Fibroblast of the aortic adventitia (primary cell): ENCODE data around the gene RPS3A. TPM values are rescaled to one million over a fixed set of nuclear protein-coding genes. Genes with fewer than 3 reads are reported as not detected.
A peak's percentile ranks its signal among the peaks of the same experiment; 100 is the strongest.

Source experiments
- DNase-seq: peaks from one replicate; pipeline ENCODE4 v3.0.0-alpha.2; 2010; ENCODE audit warnings: low read depth
- H3K4me3 ChIP-seq: 2 replicates; pipeline ENCODE4 v1.5.1; 2011; ENCODE audit warnings: low read depth, mild to moderate bottlenecking, control low read depth, low read length, moderate library complexity
- CTCF ChIP-seq: IDR thresholded peaks from 2 replicates; pipeline ENCODE4 v1.5.1; 2011; ENCODE audit warnings: mild to moderate bottlenecking, low read length, control low read depth, inconsistent platforms; ENCODE audit not compliant: insufficient read depth
- total RNA-seq: library from RNA; depleted of rRNA; stranded (reverse); fragments of >200 nt; gene quantifications from 2 replicates; pipeline ENCODE4 v1.2.3, GENCODE V29; 2012; ENCODE audit warnings: low replicate concordance

The RPS3A gene
- total RNA-seq, 1 donor = 4,133 TPM

- no peak for DNase-seq
- no peak for TF ChIP-seq CTCF
- H3K4me3 ChIP-seq = peak overlapping the region; percentile 56
Measured at GRCh38 chr4:151098979-151099228, 524 bp upstream of the RPS3A start.

GRCh38 chr4:151099976-151100417, 569 bp downstream of the RPS3A start:
- TF ChIP-seq CTCF = no peak
- peak overlapping the region; percentile 90 for H3K4me3 ChIP-seq
- peak; percentile 58 for DNase-seq

- H3K4me3 ChIP-seq = peak overlapping the region; percentile 90
- TF ChIP-seq CTCF = no peak
- no peak for DNase-seq
Measured at GRCh38 chr4:151100531-151100930, 1.1 kb downstream of the RPS3A start.

GRCh38 chr4:151103758-151104157, 4.3 kb downstream of the RPS3A start:
- TF ChIP-seq CTCF = no peak
- DNase-seq = no peak
- H3K4me3 ChIP-seq = no peak overlapping the region

GRCh38 chr4:151104621-151105020, 5.2 kb downstream of the RPS3A start:
- no peak for DNase-seq
- no peak overlapping the region for H3K4me3 ChIP-seq
- TF ChIP-seq CTCF = no peak

GRCh38 chr4:151105454-151106032, 6.1 kb downstream of the RPS3A start:
- no peak for DNase-seq
- no peak overlapping the region for H3K4me3 ChIP-seq
- TF ChIP-seq CTCF = no peak

GRCh38 chr4:151107063-151107462, 7.6 kb downstream of the RPS3A start:
- no peak for DNase-seq
- no peak for TF ChIP-seq CTCF
- no peak overlapping the region for H3K4me3 ChIP-seq
